HG03354 (cell line): ENCODE results near the gene UBR4.

ENCODE experiments used
- ATAC-seq: cut with Tn5 transposase; IDR thresholded peaks from one replicate; pipeline ENCODE4 v1.9.1; 2021; ENCODE audit warnings: mild to moderate bottlenecking; ENCODE audit not compliant: unreplicated experiment, poor library complexity, severe bottlenecking

UBR4 gene

GRCh38 chr1:19154876-19155275, 55.2 kb downstream of the UBR4 start:
- ATAC-seq, result no peak

GRCh38 chr1:19153169-19153568, 56.9 kb downstream of the UBR4 start:
- no peak for ATAC-seq

- ATAC-seq, result no peak
Observed at GRCh38 chr1:19151537-19151936, 58.5 kb downstream of the UBR4 start.

- no peak for ATAC-seq
Observed at GRCh38 chr1:19149736-19150135, 60.3 kb downstream of the UBR4 start.

GRCh38 chr1:19140465-19140864, 69.6 kb downstream of the UBR4 start:
- ATAC-seq, result no peak

GRCh38 chr1:19139711-19140110, 70.4 kb downstream of the UBR4 start:
- no peak for ATAC-seq

GRCh38 chr1:19138958-19139581, 71.0 kb downstream of the UBR4 start:
- no peak for ATAC-seq

- ATAC-seq, result no peak
Observed at GRCh38 chr1:19138331-19138730, 71.7 kb downstream of the UBR4 start.

- ATAC-seq, result no peak
Observed at GRCh38 chr1:19137158-19137557, 72.9 kb downstream of the UBR4 start.

GRCh38 chr1:19133360-19133759, 76.7 kb downstream of the UBR4 start:
- ATAC-seq, result no peak

GRCh38 chr1:19130468-19130867, 79.6 kb downstream of the UBR4 start:
- no peak for ATAC-seq

- ATAC-seq, result no peak
Observed at GRCh38 chr1:19128968-19129514, 81.0 kb downstream of the UBR4 start.

- ATAC-seq, result no peak
Observed at GRCh38 chr1:19124273-19124672, 85.8 kb downstream of the UBR4 start.

GRCh38 chr1:19123837-19124236, 86.2 kb downstream of the UBR4 start:
- ATAC-seq, result no peak

GRCh38 chr1:19122668-19123067, 87.4 kb downstream of the UBR4 start:
- no peak for ATAC-seq

GRCh38 chr1:19121192-19121591, 88.9 kb downstream of the UBR4 start:
- no peak for ATAC-seq

GRCh38 chr1:19120070-19120469, 90.0 kb downstream of the UBR4 start:
- ATAC-seq, result no peak

GRCh38 chr1:19115082-19115808, 94.8 kb downstream of the UBR4 start:
- no peak for ATAC-seq

GRCh38 chr1:19113697-19114092, 96.4 kb downstream of the UBR4 start:
- no peak for ATAC-seq

- ATAC-seq, result no peak
Observed at GRCh38 chr1:19112891-19113696, 97.0 kb downstream of the UBR4 start.
